Measurements from ENCODE around the gene SLC13A1.

DNA sequence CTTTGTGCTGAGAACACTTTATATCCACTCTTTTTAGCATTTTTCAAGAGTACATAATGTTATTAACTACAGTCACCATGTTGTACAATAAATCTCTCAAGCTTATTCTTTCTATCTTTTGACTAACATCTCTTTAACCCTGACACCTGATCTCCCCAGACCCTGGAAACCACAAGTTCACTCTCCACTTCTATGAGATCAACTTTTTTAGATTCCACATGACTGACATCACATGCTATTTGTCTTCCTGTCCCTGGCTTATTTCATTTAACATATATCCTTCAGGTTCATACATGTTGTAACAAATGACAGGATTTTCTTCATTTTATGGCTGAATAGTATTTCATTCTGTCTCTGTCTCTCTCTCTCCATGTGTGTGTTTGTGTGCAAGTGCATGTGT lies 15.5 kb downstream of the SLC13A1 start:
- TF ChIP-seq, protein P1, sequence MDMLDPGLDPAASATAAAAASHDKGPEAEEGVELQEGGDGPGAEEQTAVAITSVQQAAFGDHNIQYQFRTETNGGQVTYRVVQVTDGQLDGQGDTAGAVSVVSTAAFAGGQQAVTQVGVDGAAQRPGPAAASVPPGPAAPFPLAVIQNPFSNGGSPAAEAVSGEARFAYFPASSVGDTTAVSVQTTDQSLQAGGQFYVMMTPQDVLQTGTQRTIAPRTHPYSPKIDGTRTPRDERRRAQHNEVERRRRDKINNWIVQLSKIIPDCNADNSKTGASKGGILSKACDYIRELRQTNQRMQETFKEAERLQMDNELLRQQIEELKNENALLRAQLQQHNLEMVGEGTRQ (IDR thresholded peaks at IDR 0.05) = no peak
- no peak for TF ChIP-seq EHMT2 (IDR thresholded peaks at IDR 0.05; ENCODE audit: low read depth)
- no peak for TF ChIP-seq POLR2A (IDR thresholded peaks at IDR 0.05; ENCODE audit: low read length)
- TF ChIP-seq, protein P2, sequence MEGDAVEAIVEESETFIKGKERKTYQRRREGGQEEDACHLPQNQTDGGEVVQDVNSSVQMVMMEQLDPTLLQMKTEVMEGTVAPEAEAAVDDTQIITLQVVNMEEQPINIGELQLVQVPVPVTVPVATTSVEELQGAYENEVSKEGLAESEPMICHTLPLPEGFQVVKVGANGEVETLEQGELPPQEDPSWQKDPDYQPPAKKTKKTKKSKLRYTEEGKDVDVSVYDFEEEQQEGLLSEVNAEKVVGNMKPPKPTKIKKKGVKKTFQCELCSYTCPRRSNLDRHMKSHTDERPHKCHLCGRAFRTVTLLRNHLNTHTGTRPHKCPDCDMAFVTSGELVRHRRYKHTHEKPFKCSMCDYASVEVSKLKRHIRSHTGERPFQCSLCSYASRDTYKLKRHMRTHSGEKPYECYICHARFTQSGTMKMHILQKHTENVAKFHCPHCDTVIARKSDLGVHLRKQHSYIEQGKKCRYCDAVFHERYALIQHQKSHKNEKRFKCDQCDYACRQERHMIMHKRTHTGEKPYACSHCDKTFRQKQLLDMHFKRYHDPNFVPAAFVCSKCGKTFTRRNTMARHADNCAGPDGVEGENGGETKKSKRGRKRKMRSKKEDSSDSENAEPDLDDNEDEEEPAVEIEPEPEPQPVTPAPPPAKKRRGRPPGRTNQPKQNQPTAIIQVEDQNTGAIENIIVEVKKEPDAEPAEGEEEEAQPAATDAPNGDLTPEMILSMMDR (IDR thresholded peaks at IDR 0.05) = no peak
- TF ChIP-seq, protein P3, sequence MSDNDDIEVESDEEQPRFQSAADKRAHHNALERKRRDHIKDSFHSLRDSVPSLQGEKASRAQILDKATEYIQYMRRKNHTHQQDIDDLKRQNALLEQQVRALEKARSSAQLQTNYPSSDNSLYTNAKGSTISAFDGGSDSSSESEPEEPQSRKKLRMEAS (IDR thresholded peaks at IDR 0.05) = no peak
- TF ChIP-seq BHLHE40 (IDR thresholded peaks at IDR 0.05; ENCODE audit: low read depth, low read length) = no peak
- no peak for TF ChIP-seq RARB (CRISPR knock-in tag; IDR thresholded peaks at IDR 0.05)
